ENCODE results near the gene HSD3B7. TPM values are rescaled to one million over a fixed set of nuclear protein-coding genes. Genes with fewer than 3 reads are reported as not detected.

Gene HSD3B7
- total RNA-seq, 5 donors from 2014 or later (not counting 1 experiment from before 2014, with no cell fraction given): 0.33 to 3.5 (median 1.3) TPM

DNA sequence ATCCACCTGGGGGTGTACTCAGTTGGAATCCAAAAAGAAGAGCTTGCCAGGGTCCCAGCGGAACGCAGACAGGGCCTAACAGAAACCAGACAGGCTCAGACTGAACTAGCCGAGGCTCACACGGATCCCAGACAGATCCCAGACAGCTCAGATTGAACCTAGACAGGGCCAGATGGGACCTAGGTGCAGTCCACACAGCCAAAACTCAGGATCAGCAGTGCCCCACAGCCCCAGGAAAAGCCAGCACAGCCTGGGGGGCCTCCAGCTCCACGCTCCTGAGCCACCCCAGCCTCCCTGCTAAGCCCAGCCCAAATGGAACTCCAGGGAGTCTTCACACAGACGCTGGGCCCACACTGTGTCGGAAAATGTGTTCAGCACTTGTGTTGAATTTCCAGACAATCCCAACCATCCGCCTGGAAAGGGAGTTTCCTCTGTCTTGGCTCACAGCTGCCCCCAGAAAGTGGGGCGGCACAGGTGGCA, 17.9 kb downstream of the HSD3B7 start:
- H3K27ac ChIP-seq (ENCODE audit: low read length): no peak overlapping the region
- ChIA-PET CTCF (interaction anchor here in 1 of 2 donors (0.8 kb wide), 1 partner anchor 66 kb away, joined by 3 read pairs; no protein-coding TSS in a partner anchor), POLR2A (interaction anchor here in 1 of 2 donors (0.6 kb wide), 1 partner anchor 22 kb away, joined by 3 read pairs; no protein-coding TSS in a partner anchor)
- Mint-ChIP-seq H3K4me3 (no peak overlapping the region), H3K27me3 (peaks cover 0 to 1% of the 10 kb centered on the region in 2 donors), H3K9me3 (no peaks in the 10 kb centered on the region), H3K36me3 (no peaks in the 10 kb centered on the region), H3K4me1 (no peaks in the 10 kb centered on the region), H3K27ac (no peak overlapping the region)
- H3K4me1 ChIP-seq (ENCODE audit: control insufficient read depth in 1 of 2, extremely low read depth in 1 of 2, insufficient read depth in 2 of 2, low read length in 2 of 2): no peaks in the 10 kb centered on the region
- DNase-seq (no peak), ATAC-seq (replicated peaks in 1 of 4) (no peak)
- no peaks in the 10 kb centered on the region for H3K36me3 ChIP-seq (ENCODE audit: control insufficient read depth in 2 of 2, extremely low read depth in 1 of 2, insufficient read depth in 1 of 2, low read length in 1 of 2)
- 84% methylated on average over 8 of the region's 9 CpGs for WGBS (ENCODE audit: insufficient coverage)
- peaks cover 0 to 14% of the 10 kb centered on the region in 2 experiments for H3K27me3 ChIP-seq (replicated peaks in 1 of 2; ENCODE audit: control insufficient read depth in 2 of 2, extremely low read depth in 1 of 2, insufficient read depth in 2 of 2, low read length in 1 of 2)
- no peaks in the 10 kb centered on the region for H3K9me3 ChIP-seq
- H3K4me3 ChIP-seq (ENCODE audit: control insufficient read depth in 1 of 2, extremely low read depth in 1 of 2, low read length in 1 of 2): no peak overlapping the region

- H3K36me3 ChIP-seq (ENCODE audit: control insufficient read depth in 2 of 2, extremely low read depth in 1 of 2, insufficient read depth in 1 of 2, low read length in 1 of 2): no peaks in the 10 kb centered on the region
- no peaks in the 10 kb centered on the region for H3K4me1 Mint-ChIP-seq
- H3K4me3 Mint-ChIP-seq: no peak overlapping the region
- peaks cover 0 to 14% of the 10 kb centered on the region in 2 experiments for H3K27me3 ChIP-seq (replicated peaks in 1 of 2; ENCODE audit: control insufficient read depth in 2 of 2, extremely low read depth in 1 of 2, insufficient read depth in 2 of 2, low read length in 1 of 2)
- H3K36me3 Mint-ChIP-seq: no peaks in the 10 kb centered on the region
- DNase-seq (no peak), ATAC-seq (replicated peaks in 1 of 4) (no peak)
- H3K4me3 ChIP-seq (ENCODE audit: control insufficient read depth in 1 of 2, extremely low read depth in 1 of 2, low read length in 1 of 2): no peak overlapping the region
- no peaks in the 10 kb centered on the region for H3K4me1 ChIP-seq (ENCODE audit: control insufficient read depth in 1 of 2, extremely low read depth in 1 of 2, insufficient read depth in 2 of 2, low read length in 2 of 2)
- no peak overlapping the region for H3K27ac ChIP-seq (ENCODE audit: low read length)
- WGBS (ENCODE audit: insufficient coverage): 80% methylated on average over 2 of the region's 6 CpGs
- H3K27me3 Mint-ChIP-seq: peaks cover 0 to 1% of the 10 kb centered on the region in 2 donors
- ChIA-PET POLR2A (interaction anchor here in 1 of 2 donors (0.5 kb wide), 1 partner anchor 409 kb away, joined by 4 read pairs; no protein-coding TSS in a partner anchor), CTCF (no interaction called here)
- no peak overlapping the region for H3K27ac Mint-ChIP-seq
- H3K9me3 Mint-ChIP-seq: no peaks in the 10 kb centered on the region
- no peaks in the 10 kb centered on the region for H3K9me3 ChIP-seq
Observed at GRCh38 chr16:31003744-31004143, 18.7 kb downstream of the HSD3B7 start.

GRCh38 chr16:31004658-31005057, 19.7 kb downstream of the HSD3B7 start:
- peaks cover 0 to 5% of the 10 kb centered on the region in 2 donors for H3K27me3 Mint-ChIP-seq
- CTCF ChIA-PET: no interaction called here
- H3K4me3 ChIP-seq (ENCODE audit: control insufficient read depth in 1 of 2, extremely low read depth in 1 of 2, low read length in 1 of 2): no peak overlapping the region
- POLR2A ChIA-PET: no interaction called here
- 57% methylated on average over 2 of the region's 2 CpGs for WGBS (ENCODE audit: insufficient coverage)
- H3K27me3 ChIP-seq (replicated peaks in 1 of 2; ENCODE audit: control insufficient read depth in 2 of 2, extremely low read depth in 1 of 2, insufficient read depth in 2 of 2, low read length in 1 of 2): peaks cover 0 to 21% of the 10 kb centered on the region in 2 experiments
- no peaks in the 10 kb centered on the region for H3K36me3 Mint-ChIP-seq
- peaks cover under 1 to 1% (median 1%) of the 10 kb centered on the region in 3 donors for H3K4me1 Mint-ChIP-seq
- no peak overlapping the region for H3K27ac ChIP-seq (ENCODE audit: low read length)
- no peak overlapping the region for H3K4me3 Mint-ChIP-seq
- no peaks in the 10 kb centered on the region for H3K9me3 ChIP-seq
- DNase-seq (no peak), ATAC-seq (replicated peaks in 1 of 4) (no peak)
- H3K9me3 Mint-ChIP-seq: no peaks in the 10 kb centered on the region
- H3K27ac Mint-ChIP-seq: no peak overlapping the region
- H3K36me3 ChIP-seq (ENCODE audit: control insufficient read depth in 2 of 2, extremely low read depth in 1 of 2, insufficient read depth in 1 of 2, low read length in 1 of 2): no peaks in the 10 kb centered on the region
- H3K4me1 ChIP-seq (ENCODE audit: control insufficient read depth in 1 of 2, extremely low read depth in 1 of 2, insufficient read depth in 2 of 2, low read length in 2 of 2): peaks cover 0 to under 1% of the 10 kb centered on the region in 2 experiments

DNA sequence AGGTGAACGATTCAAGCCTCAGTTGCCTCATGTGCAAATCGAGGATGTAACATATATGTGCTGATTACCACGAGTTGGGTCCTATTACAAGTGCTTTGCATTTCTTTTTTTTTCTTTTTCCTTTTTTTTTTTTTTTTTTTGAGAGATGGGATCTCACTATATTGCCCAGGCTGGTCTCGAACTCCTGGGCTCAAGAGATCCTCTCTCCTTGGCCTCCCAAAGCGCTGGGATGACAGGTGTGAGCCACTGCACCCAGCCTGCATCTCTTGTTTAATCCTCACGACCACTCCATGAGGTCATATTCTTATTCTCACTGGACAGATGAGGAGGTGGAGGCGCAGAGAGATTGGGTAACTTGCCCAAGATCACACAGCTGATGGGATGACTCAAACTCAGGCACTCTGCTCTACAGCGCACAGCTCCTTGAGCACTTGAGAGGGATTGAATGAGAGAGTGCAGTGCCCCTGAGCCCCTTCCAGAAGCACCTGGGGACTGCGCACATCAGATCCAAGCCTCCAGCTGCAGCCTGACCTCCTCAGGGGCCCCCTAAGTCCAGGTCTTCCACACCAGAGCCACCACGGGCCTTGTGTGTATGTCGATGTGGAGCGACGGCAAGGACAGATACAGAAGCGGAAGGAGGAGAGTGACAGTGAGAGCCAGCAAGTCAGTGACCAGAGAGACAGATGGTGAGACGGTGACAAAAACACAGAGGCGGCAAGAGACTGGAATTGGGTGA, 20.5 kb downstream of the HSD3B7 start:
- ATAC-seq (replicated peaks in 1 of 4): no peak
- H3K27ac Mint-ChIP-seq: no peak overlapping the region
- H3K36me3 Mint-ChIP-seq: no peaks in the 10 kb centered on the region
- H3K4me1 ChIP-seq (ENCODE audit: control insufficient read depth in 1 of 2, extremely low read depth in 1 of 2, insufficient read depth in 2 of 2, low read length in 2 of 2): peaks cover 0 to 6% of the 10 kb centered on the region in 2 experiments
- no peaks in the 10 kb centered on the region for H3K9me3 Mint-ChIP-seq
- H3K27me3 ChIP-seq (replicated peaks in 1 of 2; ENCODE audit: control insufficient read depth in 2 of 2, extremely low read depth in 1 of 2, insufficient read depth in 2 of 2, low read length in 1 of 2): peaks cover 0 to 26% of the 10 kb centered on the region in 2 experiments
- peaks cover 5 to 6% (median 6%) of the 10 kb centered on the region in 3 donors for H3K4me1 Mint-ChIP-seq
- no peak overlapping the region for H3K27ac ChIP-seq (ENCODE audit: low read length)
- H3K36me3 ChIP-seq (ENCODE audit: control insufficient read depth in 2 of 2, extremely low read depth in 1 of 2, insufficient read depth in 1 of 2, low read length in 1 of 2): no peaks in the 10 kb centered on the region
- DNase-seq: no peak
- 77% methylated on average over 12 of the region's 16 CpGs for WGBS (ENCODE audit: insufficient coverage)
- no peaks in the 10 kb centered on the region for H3K9me3 ChIP-seq
- ChIA-PET POLR2A (no interaction called here), CTCF (no interaction called here)
- H3K4me3 Mint-ChIP-seq: no peak overlapping the region
- peaks cover 0 to 10% of the 10 kb centered on the region in 2 donors for H3K27me3 Mint-ChIP-seq
- no peak overlapping the region for H3K4me3 ChIP-seq (ENCODE audit: control insufficient read depth in 1 of 2, extremely low read depth in 1 of 2, low read length in 1 of 2)

DNA sequence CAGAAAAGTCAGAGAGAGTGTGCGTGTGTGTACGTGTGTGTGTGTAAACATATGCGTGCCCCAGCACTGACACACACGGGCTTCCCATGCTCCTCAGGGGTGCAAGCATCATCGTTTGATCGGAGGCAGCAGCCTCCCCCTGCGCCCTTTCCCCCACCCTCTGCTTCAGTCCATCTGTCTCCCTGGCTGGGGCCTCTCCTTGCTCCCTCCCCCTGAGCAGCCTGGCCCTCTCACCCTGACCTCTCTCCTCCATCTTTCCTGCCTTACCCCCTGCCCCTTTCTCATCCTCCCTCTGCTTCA, 21.0 kb downstream of the HSD3B7 start:
- Histone ChIP-seq H3K27me3 (replicated peaks in 1 of 2; ENCODE audit: control insufficient read depth in 2 of 2, extremely low read depth in 1 of 2, insufficient read depth in 2 of 2, low read length in 1 of 2) (peaks cover 0 to 29% of the 10 kb centered on the region in 2 experiments), H3K36me3 (ENCODE audit: control insufficient read depth in 2 of 2, extremely low read depth in 1 of 2, insufficient read depth in 1 of 2, low read length in 1 of 2) (no peaks in the 10 kb centered on the region), H3K27ac (ENCODE audit: low read length) (no peak overlapping the region), H3K4me3 (ENCODE audit: control insufficient read depth in 1 of 2, extremely low read depth in 1 of 2, low read length in 1 of 2) (no peak overlapping the region), H3K9me3 (no peaks in the 10 kb centered on the region), H3K4me1 (ENCODE audit: control insufficient read depth in 1 of 2, extremely low read depth in 1 of 2, insufficient read depth in 2 of 2, low read length in 2 of 2) (peaks cover 2 to 10% of the 10 kb centered on the region in 2 experiments)
- H3K36me3 Mint-ChIP-seq: no peaks in the 10 kb centered on the region
- H3K4me3 Mint-ChIP-seq: no peak overlapping the region
- CTCF ChIA-PET: no interaction called here
- H3K4me1 Mint-ChIP-seq: peaks cover 5 to 9% (median 7%) of the 10 kb centered on the region in 3 donors
- ATAC-seq (replicated peaks in 1 of 4): no peak
- peaks cover 0 to 12% of the 10 kb centered on the region in 2 donors for H3K27me3 Mint-ChIP-seq
- POLR2A ChIA-PET: no interaction called here
- no peak for DNase-seq
- no peak overlapping the region for H3K27ac Mint-ChIP-seq
- WGBS (ENCODE audit: insufficient coverage): 75% methylated on average over 4 of the region's 7 CpGs
- no peaks in the 10 kb centered on the region for H3K9me3 Mint-ChIP-seq

DNA sequence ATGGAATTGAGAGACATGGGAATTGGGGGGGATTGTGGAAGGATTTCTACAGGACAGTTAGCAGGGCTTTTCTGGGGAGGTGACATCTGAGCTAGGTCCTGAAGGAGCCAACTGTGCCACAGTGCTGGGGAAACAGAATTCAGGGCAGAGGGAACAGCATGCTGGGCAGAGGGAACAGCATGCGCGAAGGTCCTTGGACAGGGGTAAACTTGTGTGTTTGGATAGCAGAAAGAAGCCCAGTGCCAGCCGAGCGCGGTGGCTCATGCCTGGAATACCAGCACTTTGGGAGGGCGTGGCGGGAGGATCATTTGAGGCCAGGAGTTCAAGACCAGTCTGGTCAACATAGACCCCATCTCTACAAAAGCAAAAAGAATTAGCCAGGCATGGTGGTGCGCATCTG, 21.6 kb downstream of the HSD3B7 start:
- Histone ChIP-seq H3K9me3 (no peaks in the 10 kb centered on the region), H3K36me3 (ENCODE audit: control insufficient read depth in 2 of 2, extremely low read depth in 1 of 2, insufficient read depth in 1 of 2, low read length in 1 of 2) (no peaks in the 10 kb centered on the region), H3K27ac (ENCODE audit: low read length) (no peak overlapping the region), H3K27me3 (replicated peaks in 1 of 2; ENCODE audit: control insufficient read depth in 2 of 2, extremely low read depth in 1 of 2, insufficient read depth in 2 of 2, low read length in 1 of 2) (peaks cover 3 to 31% of the 10 kb centered on the region in 2 experiments), H3K4me1 (ENCODE audit: control insufficient read depth in 1 of 2, extremely low read depth in 1 of 2, insufficient read depth in 2 of 2, low read length in 2 of 2) (peaks cover 4 to 14% of the 10 kb centered on the region in 2 experiments), H3K4me3 (ENCODE audit: control insufficient read depth in 1 of 2, extremely low read depth in 1 of 2, low read length in 1 of 2) (no peak overlapping the region)
- ChIA-PET CTCF (no interaction called here), POLR2A (no interaction called here)
- H3K27ac Mint-ChIP-seq: no peak overlapping the region
- ATAC-seq (replicated peaks in 1 of 4) (no peak), DNase-seq (no peak)
- H3K27me3 Mint-ChIP-seq: peaks cover 0 to 17% of the 10 kb centered on the region in 2 donors
- no peak overlapping the region for H3K4me3 Mint-ChIP-seq
- 92% methylated on average over 6 of the region's 8 CpGs for WGBS (ENCODE audit: insufficient coverage)
- H3K4me1 Mint-ChIP-seq: peaks cover 9 to 15% (median 12%) of the 10 kb centered on the region in 3 donors
- no peaks in the 10 kb centered on the region for H3K36me3 Mint-ChIP-seq
- no peaks in the 10 kb centered on the region for H3K9me3 Mint-ChIP-seq

All from T-cell (primary cell).